GM13976 (cell line): Measurements from ENCODE around the gene GPR139.

Experiments
- DNase-seq: peaks from one replicate; pipeline ENCODE4 v3.0.0; 2012; ENCODE audit warnings: low spot score
- CTCF ChIP-seq: IDR thresholded peaks from 2 replicates; pipeline ENCODE4 v1.5.1; 2012; ENCODE audit warnings: borderline replicate concordance, mild to moderate bottlenecking; ENCODE audit not compliant: insufficient read depth; ENCODE audit errors: extremely low read depth, missing control alignments, control extremely low read depth
- in situ Hi-C: fragments of 300-500 bp; cut with MboI; formaldehyde crosslinking; loops from one replicate; pipeline ENCODE4 v1.12.0; 2022; ENCODE audit warnings: low sequenced_read_pairs, mixed read lengths, inconsistent platforms; ENCODE audit not compliant: unreplicated experiment

Gene GPR139

GRCh38 chr16:20073203-20074098, at the start of gene GPR139:
Gene GPR139, minus strand, starts transcription at chr16:20073890. Its CDS starts 274 bp downstream, at chr16:20073616.
- no peak for TF ChIP-seq CTCF
- in situ Hi-C loops = no loop called here
- no peak for DNase-seq

- no peak for TF ChIP-seq CTCF
- in situ Hi-C loops = no loop called here
These were observed 48.3 kb upstream of the GPR139 start for GRCh38 chr16:20122011-20122410.

GRCh38 chr16:20114356-20114755, 40.7 kb upstream of the GPR139 start:
- no peak for TF ChIP-seq CTCF
- DNase-seq = no peak
- in situ Hi-C loops = no loop called here

More at GRCh38 chr16:20122011-20122410, 48.3 kb upstream of the GPR139 start:
- DNase-seq = no peak

GRCh38 chr16:20111143-20111542, 37.5 kb upstream of the GPR139 start:
- no peak for TF ChIP-seq CTCF
- in situ Hi-C loops = no loop called here
- no peak for DNase-seq

- TF ChIP-seq CTCF = no peak
- no peak for DNase-seq
- in situ Hi-C loops = no loop called here
These were observed 33.4 kb upstream of the GPR139 start for GRCh38 chr16:20107083-20107482.

- TF ChIP-seq CTCF = no peak
- in situ Hi-C loops = no loop called here
- no peak for DNase-seq
These were observed 31.0 kb upstream of the GPR139 start for GRCh38 chr16:20104563-20105183.
